SK-N-MC (cell line): ENCODE data around the gene DDIT4L.

Experiments used
- EZH2 ChIP-seq: fragments of 200-600 bp; sonication (generic); IDR thresholded peaks from one replicate; pipeline ENCODE4 v1.6.1; 2017; ENCODE audit warnings: antibody characterized with exemption
- FOXP2 ChIP-seq: optimal IDR thresholded peaks from 2 replicates; pipeline ENCODE3; 2011; ENCODE audit warnings: mild to moderate bottlenecking, moderate library complexity; ENCODE audit not compliant: insufficient read depth; ENCODE audit errors: extremely low read length, control extremely low read depth
- POLR2AphosphoS5 ChIP-seq: IDR thresholded peaks from 2 replicates; pipeline ENCODE4 v1.6.1; 2012; ENCODE audit warnings: mild to moderate bottlenecking, low read depth, low read length, borderline replicate concordance

DNA sequence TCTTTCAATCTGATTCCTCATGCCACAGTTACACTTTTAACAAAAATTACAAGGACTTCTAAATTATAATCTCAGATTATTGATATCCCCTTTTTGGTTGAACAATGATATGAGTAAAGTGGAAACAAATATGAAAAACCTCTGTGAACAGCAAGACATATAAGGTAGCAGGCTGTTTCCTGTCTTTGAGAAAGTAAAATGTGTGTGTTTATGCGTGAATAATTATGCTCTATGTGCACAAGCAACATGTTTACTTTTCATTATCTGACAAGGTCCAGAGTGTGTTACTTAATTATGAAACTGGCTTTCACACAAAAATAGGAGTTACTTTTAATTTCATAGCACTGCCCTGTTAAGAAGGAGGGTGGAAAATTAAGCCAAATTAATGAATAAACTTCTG, 43.1 kb downstream of the DDIT4L start:
- TF ChIP-seq POLR2AphosphoS5 = no peak
- TF ChIP-seq EZH2 = no peak
- no peak for TF ChIP-seq FOXP2
